CD4-positive, alpha-beta T cell treated with Interleukin-15 for 4 hours (primary cell): ENCODE measurements around the gene SIL1.
"Not testable (repeated sequence)": the region's sequence is repeated elsewhere in the genome, so short reads cannot be mapped to it uniquely, and the experiment has no call there.

Experiments used
- DNase-seq: peaks from one replicate; pipeline ENCODE4 v3.0.0-alpha.2; 2020; ENCODE audit warnings: low spot score

SIL1 gene

GRCh38 chr5:139174382-139174781, 23.8 kb downstream of the SIL1 start:
- not testable (repeated sequence) for DNase-seq

- no peak for DNase-seq
Measured at GRCh38 chr5:139171779-139172404, 26.3 kb downstream of the SIL1 start.

GRCh38 chr5:139167952-139168720, 30.0 kb downstream of the SIL1 start:
- no peak for DNase-seq

- DNase-seq = no peak
Measured at GRCh38 chr5:139167533-139167932, 30.6 kb downstream of the SIL1 start.

- no peak for DNase-seq
Measured at GRCh38 chr5:139167063-139167462, 31.1 kb downstream of the SIL1 start.

GRCh38 chr5:139164897-139165296, 33.3 kb downstream of the SIL1 start:
- DNase-seq = not testable (repeated sequence)

GRCh38 chr5:139164020-139164419, 34.1 kb downstream of the SIL1 start:
- no peak for DNase-seq

GRCh38 chr5:139162448-139162847, 35.7 kb downstream of the SIL1 start:
- no peak for DNase-seq

- no peak for DNase-seq
Measured at GRCh38 chr5:139158791-139159190, 39.4 kb downstream of the SIL1 start.

GRCh38 chr5:139157556-139157955, 40.6 kb downstream of the SIL1 start:
- no peak for DNase-seq

GRCh38 chr5:139156814-139157213, 41.4 kb downstream of the SIL1 start:
- DNase-seq = no peak

- no peak for DNase-seq
Measured at GRCh38 chr5:139155333-139155732, 42.8 kb downstream of the SIL1 start.

- no peak for DNase-seq
Measured at GRCh38 chr5:139151902-139152301, 46.3 kb downstream of the SIL1 start.

GRCh38 chr5:139150367-139150999, 47.7 kb downstream of the SIL1 start:
- DNase-seq = no peak

GRCh38 chr5:139149477-139150199, 48.5 kb downstream of the SIL1 start:
- no peak for DNase-seq

- no peak for DNase-seq
Measured at GRCh38 chr5:139148986-139149385, 49.2 kb downstream of the SIL1 start.

GRCh38 chr5:139148306-139148705, 49.9 kb downstream of the SIL1 start:
- no peak for DNase-seq

- DNase-seq = no peak
Measured at GRCh38 chr5:139147483-139148087, 50.6 kb downstream of the SIL1 start.

GRCh38 chr5:139146809-139147482, 51.2 kb downstream of the SIL1 start:
- DNase-seq = no peak

- no peak for DNase-seq
Measured at GRCh38 chr5:139141446-139142204, 56.5 kb downstream of the SIL1 start.

- no peak for DNase-seq
Measured at GRCh38 chr5:139140591-139141071, 57.5 kb downstream of the SIL1 start.
